Right kidney (tissue), 1 donor: ENCODE results near the gene LRRC47.
A peak's percentile ranks its signal among the peaks of the same experiment; 100 is the strongest.

Experiments
- DNase-seq: peaks from one replicate; pipeline ENCODE4 v3.0.0-alpha.2; 2016

The LRRC47 gene

GRCh38 chr1:3747522-3747848 lies 48.8 kb downstream of the LRRC47 start:
- DNase-seq, result no peak

GRCh38 chr1:3746830-3747521 lies 49.3 kb downstream of the LRRC47 start:
- DNase-seq, result peak; percentile 75

- DNase-seq, result no peak
Measured at GRCh38 chr1:3746389-3746829, 49.9 kb downstream of the LRRC47 start.

GRCh38 chr1:3745590-3746381 lies 50.5 kb downstream of the LRRC47 start:
- DNase-seq, result no peak

- no peak for DNase-seq
Measured at GRCh38 chr1:3745071-3745470, 51.2 kb downstream of the LRRC47 start.

- no peak for DNase-seq
Measured at GRCh38 chr1:3744646-3745045, 51.7 kb downstream of the LRRC47 start.

- no peak for DNase-seq
Measured at GRCh38 chr1:3743826-3744225, 52.5 kb downstream of the LRRC47 start.

GRCh38 chr1:3743421-3743820 lies 52.9 kb downstream of the LRRC47 start:
- DNase-seq, result no peak

- DNase-seq, result no peak
Measured at GRCh38 chr1:3742439-3743298, 53.6 kb downstream of the LRRC47 start.

GRCh38 chr1:3741566-3742438 lies 54.5 kb downstream of the LRRC47 start:
- no peak for DNase-seq

- DNase-seq, result no peak
Measured at GRCh38 chr1:3740752-3741151, 55.5 kb downstream of the LRRC47 start.

GRCh38 chr1:3740042-3740441 lies 56.3 kb downstream of the LRRC47 start:
- DNase-seq, result no peak

GRCh38 chr1:3738943-3739342 lies 57.4 kb downstream of the LRRC47 start:
- no peak for DNase-seq

GRCh38 chr1:3736708-3737107 lies 59.6 kb downstream of the LRRC47 start:
- no peak for DNase-seq

GRCh38 chr1:3736131-3736561 lies 60.2 kb downstream of the LRRC47 start:
- DNase-seq, result no peak

- no peak for DNase-seq
Measured at GRCh38 chr1:3735688-3736087, 60.6 kb downstream of the LRRC47 start.

GRCh38 chr1:3735027-3735681 lies 61.1 kb downstream of the LRRC47 start:
- no peak for DNase-seq

GRCh38 chr1:3734602-3735001 lies 61.7 kb downstream of the LRRC47 start:
- no peak for DNase-seq

- DNase-seq, result no peak
Measured at GRCh38 chr1:3733883-3734589, 62.3 kb downstream of the LRRC47 start.

- no peak for DNase-seq
Measured at GRCh38 chr1:3733094-3733882, 63.0 kb downstream of the LRRC47 start.
